Bronchus fibroblast of lung (primary cell): Measurements from ENCODE around the gene TEK. TPM values are rescaled to one million over a fixed set of nuclear protein-coding genes. Genes with fewer than 3 reads are reported as not detected.

ENCODE experiments used
- total RNA-seq: library from RNA; depleted of rRNA; stranded (reverse); fragments of >200 nt; gene quantifications from 2 replicates; pipeline ENCODE4 v1.2.3, GENCODE V29; 2015

TEK gene
- 1.9 and 2.2 TPM in 2 replicates for total RNA-seq

DNA sequence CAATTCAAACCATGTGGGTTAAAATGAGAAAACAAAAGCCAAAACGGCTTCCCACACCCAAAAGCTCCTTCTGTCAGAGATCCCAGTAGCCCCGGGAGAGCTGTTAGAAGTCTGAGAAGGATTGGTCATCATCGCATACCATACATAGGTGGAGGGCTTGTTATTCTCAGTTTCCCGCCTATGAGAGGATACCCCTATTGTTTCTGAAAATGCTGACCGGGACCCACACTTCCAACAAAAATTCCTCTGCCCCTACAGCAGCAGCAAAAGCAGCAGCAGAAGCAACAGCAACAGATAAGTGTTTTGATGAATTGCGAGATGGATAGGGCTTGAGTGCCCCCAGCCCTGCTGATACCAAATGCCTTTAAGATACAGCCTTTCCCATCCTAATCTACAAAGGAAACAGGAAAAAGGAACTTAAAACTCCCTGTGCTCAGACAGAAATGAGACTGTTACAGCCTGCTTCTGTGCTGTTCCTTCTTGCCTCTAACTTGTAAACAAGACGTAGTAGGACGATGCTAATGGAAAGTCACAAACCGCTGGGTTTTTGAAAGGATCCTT lies at the start of gene TEK:
TSS of gene TEK (plus strand) at position 245 of the 561 bp plus-strand sequence. CDS start 366 bp downstream, outside the sequence.

Other genes starting within 250 kb of the TEK start
- gene CAAP1, start 216.4 kb upstream of the TEK start, total RNA-seq: 9.5 and 12.1 TPM in 2 replicates
- 29.6 and 37.7 TPM in 2 replicates for gene PLAA, start 162.0 kb upstream of the TEK start, total RNA-seq
- gene IFT74, start 152.8 kb upstream of the TEK start, total RNA-seq: 12.3 and 13.4 TPM in 2 replicates
- not detected in 2 replicates for gene LRRC19, start 103.6 kb upstream of the TEK start, total RNA-seq
- gene EQTN, start 187.9 kb downstream of the TEK start, total RNA-seq: not detected in 2 replicates